ENCODE results near the gene SLC12A3.

SLC12A3 gene

DNA sequence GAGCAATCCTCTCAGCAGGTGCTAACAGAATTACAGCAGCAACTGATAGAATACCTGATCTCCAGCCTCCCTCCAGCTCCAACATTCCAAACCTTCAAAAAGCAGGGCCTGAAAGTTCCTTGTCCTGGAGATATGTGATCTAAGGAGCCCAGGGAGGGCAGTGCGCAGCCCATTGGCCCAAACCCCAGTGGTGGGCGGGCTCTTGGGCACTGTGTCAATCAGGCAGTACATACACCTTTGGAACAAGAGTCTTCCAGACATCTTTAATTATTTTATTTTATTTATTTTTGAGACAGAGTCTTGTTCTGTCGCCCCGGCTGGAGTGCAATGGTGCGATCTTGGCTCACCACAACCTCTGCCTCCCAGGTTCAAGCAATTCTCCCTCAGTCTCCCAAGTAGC is 24.2 kb downstream of the SLC12A3 start:
- no peak for DNase-seq (ENCODE audit: low read depth)

DNA sequence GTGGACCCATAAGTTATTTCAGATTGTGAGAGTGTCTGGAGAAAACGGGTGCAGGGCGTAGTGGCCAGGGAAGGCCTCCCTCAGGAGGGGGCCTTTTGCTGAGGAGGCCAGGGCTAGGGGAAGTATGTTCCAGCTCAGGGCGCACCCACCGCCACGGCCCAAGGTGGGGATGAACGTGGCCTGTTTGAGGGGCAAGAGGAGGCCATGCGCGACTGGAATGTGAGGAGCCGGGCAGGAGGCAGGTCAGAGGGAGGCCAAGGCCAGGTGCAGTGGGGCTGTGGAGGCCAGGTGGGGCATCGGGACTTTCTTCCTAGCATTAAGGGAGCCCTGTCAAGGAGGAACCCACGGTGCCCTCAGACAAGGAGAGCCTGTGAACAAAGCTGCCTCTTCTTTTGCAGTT is 26.7 kb downstream of the SLC12A3 start:
- DNase-seq (ENCODE audit: low read depth) = no peak

DNA sequence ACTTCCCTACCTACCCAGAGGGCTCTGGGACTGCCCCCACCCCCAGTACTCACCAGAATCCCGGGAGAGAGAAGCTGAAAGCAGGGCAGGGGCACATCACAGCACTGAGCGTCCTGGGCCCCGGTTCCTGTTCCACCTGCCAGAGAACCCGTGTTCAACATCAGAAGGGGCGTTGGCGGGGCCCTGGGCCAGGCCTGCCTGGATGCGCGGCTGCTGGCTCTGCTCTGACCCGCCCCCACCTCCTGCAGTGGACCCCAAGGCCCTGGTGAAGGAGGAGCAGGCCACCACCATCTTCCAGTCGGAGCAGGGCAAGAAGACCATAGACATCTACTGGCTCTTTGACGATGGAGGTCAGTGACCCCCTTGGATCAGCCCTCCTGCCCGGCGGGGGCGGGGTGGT is 27.7 kb downstream of the SLC12A3 start:
- DNase-seq (ENCODE audit: low read depth) = no peak

DNA sequence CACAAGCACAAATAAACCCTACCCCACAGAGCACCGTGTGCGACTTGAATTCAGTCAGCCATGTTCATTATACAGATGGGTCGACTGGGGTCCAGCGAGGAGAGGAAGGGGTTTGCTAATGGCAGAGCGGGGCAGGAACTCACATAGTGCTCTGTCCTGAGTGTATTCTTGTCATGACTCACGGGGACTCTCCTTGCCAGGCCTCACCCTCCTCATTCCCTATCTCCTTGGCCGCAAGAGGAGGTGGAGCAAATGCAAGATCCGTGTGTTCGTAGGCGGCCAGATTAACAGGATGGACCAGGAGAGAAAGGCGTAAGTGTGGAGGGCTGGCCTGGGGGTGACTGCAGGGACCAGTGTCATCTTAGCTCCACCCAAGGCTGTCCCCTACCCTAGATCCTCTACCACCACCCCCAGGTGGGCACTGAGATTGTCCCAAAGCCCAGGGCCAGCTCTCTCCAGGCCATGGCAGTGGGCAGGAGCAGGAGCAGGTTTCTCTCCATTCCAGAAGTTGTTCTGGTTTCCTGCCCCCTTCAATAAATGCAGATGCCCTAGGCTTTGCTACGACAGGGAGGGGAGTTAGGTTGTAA is 29.4 kb downstream of the SLC12A3 start:
- DNase-seq (ENCODE audit: low read depth) = no peak

DNA sequence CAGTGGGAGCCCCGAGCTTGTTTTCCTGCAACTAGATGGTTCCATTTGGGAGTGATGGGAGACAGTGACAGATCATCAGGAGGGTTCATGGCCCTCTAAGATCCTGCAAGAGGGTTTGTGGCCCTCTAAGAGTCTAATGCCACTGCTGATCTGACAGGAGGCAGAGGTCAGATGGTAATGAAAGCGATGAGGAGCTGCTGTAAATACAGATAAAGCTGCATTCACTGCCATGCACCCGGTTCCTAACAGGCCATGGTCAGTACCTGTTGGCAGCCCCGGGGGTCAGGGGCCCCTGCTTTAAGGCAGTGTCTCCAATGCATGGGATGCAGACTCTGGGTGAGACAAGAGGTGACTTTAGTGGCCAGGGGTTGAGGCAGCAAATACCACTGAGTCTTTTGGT is 30.8 kb downstream of the SLC12A3 start:
- DNase-seq (ENCODE audit: low read depth) = no peak

DNA sequence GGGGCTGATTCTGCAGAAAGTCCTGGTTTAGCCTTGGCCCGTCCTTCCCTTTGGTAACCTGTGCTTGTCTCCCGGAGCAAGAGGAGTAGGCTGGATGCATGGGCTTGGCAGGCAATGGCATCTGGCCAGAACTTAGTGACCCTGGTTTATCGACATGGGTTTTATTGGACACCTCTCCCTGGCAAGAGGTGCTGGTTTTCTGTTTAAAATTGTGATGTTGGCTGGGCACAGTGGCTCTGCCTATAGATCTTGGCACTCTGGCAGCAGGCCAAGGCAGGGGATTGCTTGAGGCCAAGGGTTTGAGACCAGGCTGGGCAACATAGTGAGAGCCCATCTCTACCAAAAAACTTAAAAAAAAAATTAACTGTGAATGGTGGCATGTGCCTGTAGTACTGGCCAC is 31.2 kb downstream of the SLC12A3 start:
- no peak for DNase-seq (ENCODE audit: low read depth)

DNA sequence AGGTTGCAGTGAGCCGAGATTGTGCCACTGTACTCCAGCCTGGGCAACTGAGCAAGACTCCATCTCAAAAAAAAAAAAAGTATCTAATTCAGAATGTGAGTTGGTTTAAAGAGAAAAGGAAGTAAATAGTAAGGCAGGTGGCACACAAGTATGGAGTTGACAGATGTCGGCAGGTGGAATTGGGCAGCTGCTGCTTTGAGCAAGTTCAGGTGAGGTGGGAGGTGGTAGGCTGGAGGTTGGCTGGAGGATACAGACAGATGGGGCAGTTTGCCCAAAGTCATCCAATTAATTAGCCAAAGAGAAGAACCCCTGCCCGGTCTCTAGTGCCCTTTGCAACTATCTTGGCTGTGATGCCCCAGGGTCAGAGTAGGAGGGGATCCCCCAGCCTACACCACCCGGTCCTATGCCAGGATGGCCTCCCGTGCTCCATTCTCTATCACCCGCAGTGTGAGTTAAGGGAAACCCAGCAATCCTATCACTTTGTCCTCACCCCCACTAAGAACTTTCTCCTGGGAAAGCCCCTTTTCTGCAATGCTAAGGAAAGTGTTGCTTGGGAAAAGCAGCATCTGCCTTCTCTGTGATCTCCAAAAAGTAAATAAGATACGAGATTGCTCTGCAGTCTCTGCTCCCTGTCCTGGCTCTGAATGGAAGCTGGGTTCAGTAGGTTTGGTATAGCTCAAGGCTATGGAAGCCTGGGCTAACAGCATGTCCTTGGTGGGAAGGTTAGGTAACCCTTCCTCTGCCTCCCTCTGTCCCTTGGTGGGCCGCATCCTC is 32.2 kb downstream of the SLC12A3 start:
- DNase-seq (ENCODE audit: low read depth) = no peak

DNA sequence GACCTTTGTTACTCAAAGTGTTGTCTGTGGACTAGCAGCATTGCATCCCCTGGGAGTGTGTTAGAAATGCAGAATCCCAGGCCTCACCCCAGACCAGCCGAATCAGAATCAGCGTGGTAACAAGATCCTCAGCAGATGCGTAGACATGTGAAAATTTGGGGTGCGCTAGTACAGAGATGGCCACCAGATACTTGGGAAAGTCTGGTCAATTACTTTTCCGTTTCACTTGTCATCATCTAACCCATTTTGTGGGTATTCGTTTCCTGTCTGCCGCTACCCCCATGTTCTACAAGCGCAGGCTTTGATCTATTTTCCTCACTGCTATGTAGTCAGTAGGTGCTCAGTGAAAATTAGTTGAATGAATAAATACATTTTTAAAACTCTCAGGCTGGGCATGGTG is 33.8 kb downstream of the SLC12A3 start:
- DNase-seq (ENCODE audit: low read depth) = no peak

DNA sequence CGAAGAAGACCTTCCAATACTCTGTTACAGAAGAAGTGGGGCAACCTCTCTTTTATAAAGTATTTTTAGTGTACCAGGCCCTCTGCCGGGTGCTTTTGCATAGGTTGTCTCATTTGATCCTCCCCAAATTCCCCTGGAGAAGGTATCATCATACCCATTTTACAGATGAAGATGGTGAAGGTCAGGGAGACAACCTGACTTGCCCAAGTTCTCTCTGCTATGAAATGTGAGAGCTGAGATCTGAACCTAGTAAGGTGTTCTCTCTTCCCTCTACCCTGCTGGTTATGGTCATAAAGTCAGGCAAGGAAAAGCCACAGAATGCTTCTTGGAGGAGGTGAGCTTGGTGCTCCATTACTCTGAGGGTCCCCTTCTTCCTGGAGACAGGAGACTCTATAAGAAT is 38.9 kb downstream of the SLC12A3 start:
- no peak for DNase-seq (ENCODE audit: low read depth)

DNA sequence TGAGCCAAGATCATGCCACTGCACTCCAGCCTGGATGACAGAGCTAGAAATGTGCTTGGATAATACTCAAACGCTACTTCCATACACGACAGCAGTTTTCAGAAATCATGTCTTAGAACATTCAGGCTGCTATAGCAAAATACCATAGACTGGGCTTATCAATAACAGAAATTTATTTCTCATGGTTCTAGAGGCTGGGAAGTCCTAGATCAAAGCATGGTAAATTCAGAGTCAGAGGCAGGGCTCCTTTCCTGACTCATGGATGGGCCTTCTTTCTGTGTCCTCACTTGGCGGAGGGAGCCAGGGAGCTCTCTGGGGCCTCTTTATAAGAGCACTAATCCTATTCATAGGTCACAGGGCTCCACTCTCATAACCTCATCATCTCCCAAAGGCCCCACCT is 42.4 kb downstream of the SLC12A3 start:
- DNase-seq (ENCODE audit: low read depth) = no peak

DNA sequence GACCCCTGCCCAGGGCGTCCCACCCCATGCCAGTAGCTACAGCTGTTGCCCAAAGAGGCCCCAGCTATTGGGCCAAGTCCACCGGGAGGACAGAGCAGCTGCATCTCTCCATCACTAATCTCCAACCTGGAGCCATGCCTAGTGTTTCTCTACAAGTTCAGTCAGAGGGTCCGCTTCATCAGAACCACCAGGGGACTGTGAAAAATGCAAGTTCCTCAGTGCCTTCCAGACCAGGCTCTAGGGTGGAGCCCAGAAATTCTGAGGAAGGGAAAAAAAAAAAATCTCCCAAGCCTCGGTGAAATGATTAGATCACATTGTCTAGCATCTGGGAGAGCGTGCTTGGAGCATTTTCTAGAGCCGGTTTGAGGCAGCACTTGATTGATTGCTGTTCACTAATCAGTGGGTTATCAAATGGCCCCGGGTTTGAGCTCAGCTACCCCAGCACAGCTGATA is 44.5 kb downstream of the SLC12A3 start:
- no peak for DNase-seq (ENCODE audit: low read depth)

DNA sequence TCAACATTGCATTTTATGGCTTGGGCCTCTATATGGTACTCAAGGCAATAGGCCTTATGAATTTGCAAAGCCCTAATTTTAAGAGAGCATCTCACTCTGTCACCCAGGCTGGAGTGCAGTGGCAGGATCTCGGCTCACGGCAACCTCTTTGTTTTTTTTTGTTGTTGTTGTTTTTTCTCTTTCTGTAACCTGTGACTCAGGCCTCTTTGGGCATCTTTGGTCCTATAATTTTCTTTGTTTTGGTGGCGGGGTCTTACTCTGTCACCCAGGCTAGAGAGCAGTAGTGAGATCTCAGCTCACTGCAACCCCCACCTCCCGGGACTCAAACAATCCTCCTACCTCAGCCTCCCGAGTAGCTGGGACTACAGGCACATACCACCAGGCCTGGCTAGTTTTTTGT is 45.1 kb downstream of the SLC12A3 start:
- no peak for DNase-seq (ENCODE audit: low read depth)

DNA sequence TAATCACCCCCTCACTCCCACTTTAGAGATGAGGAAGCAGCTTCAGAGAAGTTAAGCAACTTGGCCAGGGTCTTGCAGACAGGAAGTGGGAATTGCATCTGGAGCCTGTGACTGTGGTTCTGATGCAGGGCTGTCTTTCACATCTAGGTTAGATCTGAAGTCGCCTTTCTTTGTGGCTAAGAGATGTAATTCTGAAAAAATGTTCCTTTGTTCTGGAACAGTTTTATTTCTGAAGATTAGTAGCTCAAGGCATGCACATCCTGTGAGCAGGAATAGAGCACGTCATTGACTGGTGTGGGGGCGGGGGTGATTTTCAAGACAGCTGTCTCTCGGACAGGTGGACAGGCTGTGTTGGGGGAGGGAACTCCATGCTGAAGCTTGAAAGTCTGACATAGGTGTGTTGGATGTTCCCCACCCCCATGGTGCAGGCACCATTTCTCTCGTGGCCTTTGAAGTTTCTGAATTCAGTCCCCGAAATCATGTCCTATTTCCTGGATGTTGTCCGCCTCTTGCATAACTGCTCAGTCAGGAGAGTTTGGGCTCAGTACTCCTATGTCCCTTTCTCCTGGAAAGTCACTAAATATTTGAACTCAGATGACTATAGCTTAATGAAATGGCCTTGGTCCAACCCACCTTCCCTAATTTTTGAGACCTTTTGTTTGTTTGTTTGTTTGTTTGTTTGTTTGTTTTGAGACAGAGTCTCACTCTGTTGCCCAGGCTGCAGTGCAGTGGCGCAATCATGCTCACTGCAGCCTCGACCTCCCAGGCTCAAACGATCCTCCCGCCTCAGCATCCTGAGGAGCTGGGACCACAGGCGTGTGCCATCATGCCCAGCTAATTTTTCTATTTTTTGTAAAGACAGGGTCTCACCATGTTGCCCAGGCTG is 45.9 kb downstream of the SLC12A3 start:
- no peak for DNase-seq (ENCODE audit: low read depth)

DNA sequence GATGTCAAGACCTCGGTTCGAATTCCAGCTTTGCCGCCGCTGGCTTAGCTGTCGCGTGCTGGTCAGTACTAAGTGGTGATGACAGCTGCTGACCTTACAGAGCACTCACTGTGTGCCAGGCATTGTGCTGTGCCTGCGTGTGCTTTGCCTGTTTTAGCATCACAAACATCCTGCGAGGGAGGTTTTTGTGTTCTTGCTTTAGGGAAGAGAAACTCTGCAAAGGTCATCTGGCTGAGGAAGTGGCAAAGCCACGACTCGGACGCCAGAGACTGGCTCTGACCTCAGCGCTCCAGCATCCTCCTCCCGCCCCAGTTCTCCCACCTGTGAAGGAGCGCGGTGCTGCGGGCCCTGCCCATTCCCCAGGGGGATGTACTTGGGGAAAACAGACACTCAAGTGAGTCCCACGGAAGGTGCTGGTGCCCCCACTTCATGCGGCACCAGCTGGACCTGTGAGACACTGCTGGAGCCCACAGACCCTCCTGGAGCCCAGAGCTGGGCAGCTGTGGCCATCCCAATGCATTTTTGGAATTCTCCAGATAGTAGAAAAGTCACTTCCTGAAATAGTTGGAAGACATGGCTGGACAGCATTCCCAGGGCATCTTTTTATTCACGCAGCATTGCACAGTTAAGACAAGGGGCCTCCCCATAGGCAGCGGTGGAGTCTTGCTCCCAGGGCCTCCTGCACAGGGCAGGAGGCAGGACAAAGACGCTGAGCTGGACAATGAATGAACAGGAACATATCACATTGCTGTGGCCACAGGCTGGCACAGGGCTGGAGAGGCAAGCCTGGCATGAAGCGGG is 47.0 kb downstream of the SLC12A3 start:
- no peak for DNase-seq (ENCODE audit: low read depth)

DNA sequence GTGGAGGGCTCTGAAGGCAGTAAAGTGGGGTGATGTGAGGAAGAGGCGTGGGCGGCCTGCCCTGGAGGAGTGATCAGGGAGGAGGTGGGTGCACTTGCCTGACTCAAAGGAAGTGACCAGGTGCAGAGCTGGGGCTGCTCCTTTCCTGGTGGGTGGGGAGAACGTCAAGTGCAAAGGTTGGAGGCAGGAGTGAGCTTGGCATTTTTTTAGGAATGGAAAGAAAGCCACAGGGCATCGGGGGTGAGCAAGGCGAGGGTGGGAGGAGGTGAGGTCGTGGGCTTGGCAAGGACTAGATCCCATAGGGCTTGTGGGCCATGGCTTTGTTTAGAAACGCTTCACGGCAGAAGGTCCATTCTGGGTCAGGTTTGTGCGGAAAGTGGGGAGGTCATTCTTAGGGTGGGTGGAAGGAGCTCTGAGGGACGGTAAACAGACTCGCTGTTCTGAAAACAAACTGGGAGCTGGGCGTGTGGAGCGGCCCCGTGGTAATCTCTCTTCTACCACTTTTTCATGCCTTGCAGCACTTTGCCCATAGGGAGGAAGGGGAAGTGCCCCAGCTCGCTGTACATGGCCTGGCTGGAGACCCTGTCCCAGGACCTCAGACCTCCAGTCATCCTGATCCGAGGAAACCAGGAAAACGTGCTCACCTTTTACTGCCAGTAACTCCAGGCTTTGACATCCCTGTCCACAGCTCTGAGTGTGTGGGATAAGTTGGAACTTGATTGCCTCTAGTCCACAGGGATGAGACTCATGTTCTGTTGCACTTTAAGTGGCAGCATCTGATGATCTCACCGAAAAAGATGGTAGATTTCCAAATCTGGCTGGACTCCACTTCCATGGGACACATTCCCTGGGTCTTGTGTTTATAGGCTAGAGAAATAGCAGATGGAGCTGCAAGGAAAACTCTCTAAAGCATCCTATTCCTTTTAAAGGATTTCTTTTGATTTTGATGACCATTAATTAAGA is 48.0 kb downstream of the SLC12A3 start:
- no peak for DNase-seq (ENCODE audit: low read depth)

DNA sequence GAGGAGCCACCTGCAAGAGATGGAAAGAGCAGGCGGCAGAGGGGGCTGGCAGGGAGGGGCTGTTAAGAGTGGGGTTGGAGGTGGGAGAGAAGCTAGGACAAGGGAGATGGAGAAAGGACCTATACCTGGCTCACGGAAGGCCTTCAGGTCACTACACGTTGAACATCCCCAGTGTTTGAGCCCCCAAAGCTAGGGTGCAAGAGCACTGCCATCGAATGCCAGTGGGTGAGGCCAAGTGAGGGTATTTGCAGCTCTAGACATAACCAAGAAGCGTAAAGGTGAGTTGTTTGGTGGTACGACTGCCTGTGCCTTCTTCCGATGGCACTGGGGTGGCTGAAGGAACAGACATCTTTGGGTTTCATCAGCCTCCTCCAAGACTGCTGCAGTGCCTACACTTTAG is 49.9 kb downstream of the SLC12A3 start:
- no peak for DNase-seq (ENCODE audit: low read depth)

DNA sequence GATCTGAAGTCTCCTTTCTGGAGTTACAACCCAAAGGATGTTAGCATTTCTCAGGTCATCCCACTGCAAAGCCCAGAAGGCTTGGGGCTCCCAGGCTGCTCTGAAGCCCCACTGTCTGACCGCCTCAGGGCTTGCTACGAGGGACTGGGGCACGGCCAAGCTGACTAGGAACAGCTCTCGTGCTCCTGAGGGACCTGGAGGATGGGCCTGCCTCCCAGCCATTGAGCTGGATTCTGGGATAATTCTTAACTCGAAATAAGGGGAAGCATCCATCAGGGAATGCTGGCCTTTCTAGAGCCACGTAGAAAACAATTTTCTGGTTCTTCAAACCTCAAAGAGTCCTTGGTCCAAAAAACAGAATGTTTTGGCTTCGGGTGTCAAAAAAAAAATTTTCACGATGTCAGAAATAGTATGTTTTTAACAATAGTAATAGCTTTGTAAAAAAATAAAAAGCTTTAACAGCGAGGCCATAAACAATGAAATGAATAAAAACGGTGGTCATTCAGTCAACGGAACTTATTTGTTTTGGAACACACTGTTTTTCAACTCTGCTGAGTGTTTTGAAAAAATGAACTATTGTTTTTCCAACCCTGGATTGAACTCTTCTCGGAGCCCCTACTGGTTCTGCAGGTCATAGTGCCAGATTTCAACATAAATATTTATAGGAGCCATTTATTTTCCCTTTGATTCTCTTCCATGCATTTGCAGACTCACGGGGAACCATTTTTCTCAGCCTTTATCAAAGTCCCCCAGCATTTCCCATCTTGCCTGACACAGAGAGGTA is 50.5 kb downstream of the SLC12A3 start:
- DNase-seq (ENCODE audit: low read depth) = no peak

DNA sequence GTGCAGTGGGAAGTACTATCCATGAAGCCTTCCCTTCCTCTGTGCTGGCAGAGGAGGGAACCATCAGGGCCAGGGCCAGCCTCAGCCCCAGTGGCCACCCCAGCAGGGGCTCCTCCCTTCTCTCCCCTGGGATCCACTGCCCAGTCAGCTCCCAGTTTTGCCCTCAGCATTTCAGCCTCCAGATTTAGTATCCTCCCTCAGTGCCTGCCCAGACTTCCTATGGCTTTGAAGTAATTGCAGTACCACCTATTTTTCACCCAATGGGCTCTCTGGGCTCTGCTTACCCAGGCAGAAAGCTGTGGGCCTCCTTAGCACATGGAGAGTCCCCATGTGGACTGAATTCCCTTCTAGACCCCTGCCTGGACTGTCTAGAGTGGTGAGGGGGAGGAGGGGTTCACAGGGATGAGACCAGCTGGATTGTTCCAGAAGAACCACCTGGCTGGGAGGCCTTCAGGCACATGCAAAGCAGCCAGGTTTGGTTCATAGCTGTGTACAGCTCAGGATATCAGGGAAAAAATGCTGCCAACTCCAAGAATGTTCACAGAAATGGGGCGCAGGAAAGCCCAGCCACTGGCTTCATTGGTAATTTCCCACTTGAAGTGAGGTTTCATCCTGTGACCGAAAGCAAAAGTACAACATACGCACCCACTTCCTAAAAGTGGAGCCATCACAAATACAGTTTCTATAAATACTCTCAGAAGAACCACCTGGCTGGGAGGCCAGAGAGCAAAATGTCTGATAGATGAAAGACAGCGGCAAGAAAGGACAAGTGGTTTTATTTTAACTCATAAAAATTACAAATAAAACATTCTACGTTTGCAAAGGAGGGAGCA is 51.8 kb downstream of the SLC12A3 start:
- no peak for DNase-seq (ENCODE audit: low read depth)

DNA sequence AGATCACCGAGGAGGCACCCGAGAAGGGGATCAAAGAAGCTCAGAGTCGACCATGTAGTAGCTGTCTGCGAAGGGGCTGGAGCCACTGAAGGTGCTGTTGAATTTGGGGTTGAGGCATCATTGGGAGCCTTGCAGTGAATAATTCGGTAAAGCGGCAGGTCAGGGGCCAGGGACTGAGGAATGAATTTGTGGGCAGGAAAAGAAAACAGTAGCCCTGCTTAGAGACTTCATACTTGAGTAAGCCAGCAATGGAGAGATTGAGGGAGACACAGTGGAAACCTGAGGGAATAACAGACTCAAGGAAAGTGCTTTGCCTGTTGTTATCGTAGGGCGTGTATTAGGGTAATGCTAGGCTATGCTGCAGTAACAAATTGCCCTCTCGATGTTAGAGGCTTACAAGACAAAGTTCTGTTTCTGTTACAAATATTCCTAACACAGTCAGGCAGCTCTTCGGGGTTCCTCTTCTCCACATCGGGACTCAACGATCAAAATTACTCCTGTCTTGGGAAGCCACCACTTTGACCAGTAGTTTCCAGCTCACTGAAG is 53.5 kb downstream of the SLC12A3 start:
- no peak for DNase-seq (ENCODE audit: low read depth)
